OCI-LY1 (cell line): ENCODE results near the gene BBX.

Source experiments
- H2AFZ ChIP-seq: fragments of 200-600 bp; sonication (generic), shearing (Covaris generic); 2 replicates; pipeline ENCODE4 v1.6.0; 2014; ENCODE audit warnings: antibody characterized with exemption, mild to moderate bottlenecking, low read length
- H3F3A ChIP-seq: fragments of 200-600 bp; sonication (generic), shearing (Covaris generic); 2 replicates; pipeline ENCODE4 v1.6.0; 2014; ENCODE audit warnings: mild to moderate bottlenecking, antibody characterized with exemption, low read length, moderate library complexity; ENCODE audit not compliant: insufficient read depth
- H3K27ac ChIP-seq: fragments of 200-600 bp; sonication (generic); 2 replicates; pipeline ENCODE4 v1.5.1; 2014; ENCODE audit warnings: low read length, mixed run types, mild to moderate bottlenecking, low read depth; ENCODE audit not compliant: poor library complexity, severe bottlenecking
- H3K27me3 ChIP-seq: fragments of 200-600 bp; sonication (generic); 2 replicates; pipeline ENCODE4 v1.6.0; 2014; ENCODE audit warnings: antibody characterized with exemption, mild to moderate bottlenecking, low read length, moderate library complexity; ENCODE audit not compliant: insufficient read depth
- H3K36me3 ChIP-seq: fragments of 200-600 bp; sonication (generic); 2 replicates; pipeline ENCODE4 v1.6.1; 2014; ENCODE audit warnings: mild to moderate bottlenecking, antibody characterized with exemption, low read length, moderate library complexity, mixed read lengths; ENCODE audit not compliant: insufficient read depth
- H3K4me1 ChIP-seq: fragments of 200-600 bp; sonication (generic); 2 replicates; pipeline ENCODE4 v1.5.1; 2014; ENCODE audit warnings: mild to moderate bottlenecking, low read length, moderate library complexity; ENCODE audit not compliant: insufficient read depth, severe bottlenecking
- H3K4me2 ChIP-seq: fragments of 200-600 bp; sonication (generic), shearing (Covaris generic); 2 replicates; pipeline ENCODE4 v1.6.1; 2014; ENCODE audit warnings: low read length
- H3K4me3 ChIP-seq: fragments of 200-600 bp; sonication (generic); 2 replicates; pipeline ENCODE4 v1.5.1; 2014; ENCODE audit warnings: low read length, low read depth, mild to moderate bottlenecking, mixed read lengths; ENCODE audit not compliant: poor library complexity, severe bottlenecking
- H3K79me2 ChIP-seq: fragments of 200-600 bp; shearing (Covaris generic); 2 replicates; pipeline ENCODE4 v1.6.1; 2016; ENCODE audit warnings: mixed run types, low read length, mixed read lengths; ENCODE audit not compliant: insufficient read depth
- H3K9ac ChIP-seq: fragments of 200-600 bp; sonication (generic), shearing (Covaris generic); 2 replicates; pipeline ENCODE4 v1.6.1; 2014; ENCODE audit warnings: mild to moderate bottlenecking, low read length, mixed read lengths
- H3K9me2 ChIP-seq: fragments of 200-600 bp; sonication (generic), shearing (Covaris generic); 2 replicates; pipeline ENCODE4 v1.6.1; 2014; ENCODE audit warnings: low read depth, mild to moderate bottlenecking, low read length, mixed read lengths
- H3K9me3 ChIP-seq: fragments of 200-600 bp; shearing (Covaris generic); 2 replicates; pipeline ENCODE4 v1.6.1; 2014; ENCODE audit warnings: low read length, mixed read lengths
- H4K20me1 ChIP-seq: fragments of 200-600 bp; sonication (generic), shearing (Covaris generic); 2 replicates; pipeline ENCODE4 v1.6.0; 2016; ENCODE audit warnings: mild to moderate bottlenecking, low read length; ENCODE audit not compliant: insufficient read depth
- CTCF ChIP-seq: fragments of 200-600 bp; sonication (generic), shearing (Covaris generic); IDR thresholded peaks from 2 replicates; pipeline ENCODE4 v1.5.1; 2017; ENCODE audit warnings: mild to moderate bottlenecking, antibody characterized with exemption, low read length, moderate library complexity, mixed read lengths
- EZH2 ChIP-seq: fragments of 200-600 bp; sonication (generic), shearing (Covaris generic); IDR thresholded peaks from 2 replicates; pipeline ENCODE4 v1.8.0; 2017; ENCODE audit warnings: borderline replicate concordance, mixed run types, mild to moderate bottlenecking, antibody characterized with exemption, low read length, moderate library complexity, mixed read lengths

Gene BBX

GRCh38 chr3:107757140-107757539 is 234.4 kb downstream of the BBX start:
- H3K9me2 ChIP-seq, result no peaks in the 10 kb centered on the region
- H3K4me2 ChIP-seq, result no peak overlapping the region
- no peaks in the 10 kb centered on the region for H3F3A ChIP-seq
- no peak overlapping the region for H3K4me3 ChIP-seq
- no peaks in the 10 kb centered on the region for H3K4me1 ChIP-seq
- H3K9me3 ChIP-seq, result no peaks in the 10 kb centered on the region
- H3K27ac ChIP-seq, result no peak overlapping the region
- no peaks in the 10 kb centered on the region for H3K79me2 ChIP-seq
- H3K36me3 ChIP-seq, result peaks cover 5% of the 10 kb centered on the region; the same call in 1 of the 2 replicates
- H3K9ac ChIP-seq, result no peak overlapping the region
- H3K27me3 ChIP-seq, result no peaks in the 10 kb centered on the region
- no peaks in the 10 kb centered on the region for H4K20me1 ChIP-seq
- no peak overlapping the region for H2AFZ ChIP-seq
- TF ChIP-seq EZH2 (no peak), CTCF (no peak)

- Histone ChIP-seq H3K9me2 (no peaks in the 10 kb centered on the region), H3K4me3 (no peak overlapping the region), H3K9me3 (no peaks in the 10 kb centered on the region), H4K20me1 (no peaks in the 10 kb centered on the region), H3K4me2 (no peak overlapping the region), H3K36me3 (peaks cover 9% of the 10 kb centered on the region; the same call in 1 of the 2 replicates), H3K27ac (no peak overlapping the region), H2AFZ (no peak overlapping the region), H3K4me1 (no peaks in the 10 kb centered on the region), H3K79me2 (no peaks in the 10 kb centered on the region), H3K9ac (no peak overlapping the region), H3F3A (no peaks in the 10 kb centered on the region), H3K27me3 (no peaks in the 10 kb centered on the region)
- no peak for TF ChIP-seq CTCF
- no peak for TF ChIP-seq EZH2
These were observed 237.4 kb downstream of the BBX start for GRCh38 chr3:107760144-107760543.

- H3K4me3 ChIP-seq, result no peak overlapping the region
- no peaks in the 10 kb centered on the region for H4K20me1 ChIP-seq
- H3K36me3 ChIP-seq, result peaks cover 19% of the 10 kb centered on the region; the same call in 1 of the 2 replicates
- no peaks in the 10 kb centered on the region for H3K27me3 ChIP-seq
- H3K9ac ChIP-seq, result no peak overlapping the region
- H3K79me2 ChIP-seq, result no peaks in the 10 kb centered on the region
- TF ChIP-seq EZH2 (no peak), CTCF (no peak)
- H3K27ac ChIP-seq, result no peak overlapping the region
- no peaks in the 10 kb centered on the region for H3K9me3 ChIP-seq
- no peak overlapping the region for H3K4me2 ChIP-seq
- H3F3A ChIP-seq, result no peaks in the 10 kb centered on the region
- no peaks in the 10 kb centered on the region for H3K4me1 ChIP-seq
- H2AFZ ChIP-seq, result no peak overlapping the region
- H3K9me2 ChIP-seq, result no peaks in the 10 kb centered on the region
These were observed 238.6 kb downstream of the BBX start for GRCh38 chr3:107761391-107761790.
